ENCODE measurements around the gene NSMCE1.

Gene NSMCE1, protein sequence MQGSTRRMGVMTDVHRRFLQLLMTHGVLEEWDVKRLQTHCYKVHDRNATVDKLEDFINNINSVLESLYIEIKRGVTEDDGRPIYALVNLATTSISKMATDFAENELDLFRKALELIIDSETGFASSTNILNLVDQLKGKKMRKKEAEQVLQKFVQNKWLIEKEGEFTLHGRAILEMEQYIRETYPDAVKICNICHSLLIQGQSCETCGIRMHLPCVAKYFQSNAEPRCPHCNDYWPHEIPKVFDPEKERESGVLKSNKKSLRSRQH
- 42.9 to 58.3 reads per million in 2 experiments for total RNA-seq

- peak; percentile 91 for DNase-seq (ENCODE audit: low read depth)
Measured at GRCh38 chr16:27268376-27269299, at the start of gene NSMCE1. Gene NSMCE1, minus strand, starts transcription at chr16:27268772. Its CDS starts 11,202 bp downstream, at chr16:27257570.

- DNase-seq (ENCODE audit: low read depth): no peak
Measured at GRCh38 chr16:27317738-27318391, 49.3 kb upstream of the NSMCE1 start.

GRCh38 chr16:27317320-27317719 is 48.7 kb upstream of the NSMCE1 start:
- no peak for DNase-seq (ENCODE audit: low read depth)

- DNase-seq (ENCODE audit: low read depth): no peak
Measured at GRCh38 chr16:27316038-27316680, 47.6 kb upstream of the NSMCE1 start.

GRCh38 chr16:27315333-27316037 is 46.9 kb upstream of the NSMCE1 start:
- no peak for DNase-seq (ENCODE audit: low read depth)

GRCh38 chr16:27314986-27315332 is 46.4 kb upstream of the NSMCE1 start:
- no peak for DNase-seq (ENCODE audit: low read depth)

- DNase-seq (ENCODE audit: low read depth): no peak
Measured at GRCh38 chr16:27314161-27314723, 45.7 kb upstream of the NSMCE1 start.

DNA sequence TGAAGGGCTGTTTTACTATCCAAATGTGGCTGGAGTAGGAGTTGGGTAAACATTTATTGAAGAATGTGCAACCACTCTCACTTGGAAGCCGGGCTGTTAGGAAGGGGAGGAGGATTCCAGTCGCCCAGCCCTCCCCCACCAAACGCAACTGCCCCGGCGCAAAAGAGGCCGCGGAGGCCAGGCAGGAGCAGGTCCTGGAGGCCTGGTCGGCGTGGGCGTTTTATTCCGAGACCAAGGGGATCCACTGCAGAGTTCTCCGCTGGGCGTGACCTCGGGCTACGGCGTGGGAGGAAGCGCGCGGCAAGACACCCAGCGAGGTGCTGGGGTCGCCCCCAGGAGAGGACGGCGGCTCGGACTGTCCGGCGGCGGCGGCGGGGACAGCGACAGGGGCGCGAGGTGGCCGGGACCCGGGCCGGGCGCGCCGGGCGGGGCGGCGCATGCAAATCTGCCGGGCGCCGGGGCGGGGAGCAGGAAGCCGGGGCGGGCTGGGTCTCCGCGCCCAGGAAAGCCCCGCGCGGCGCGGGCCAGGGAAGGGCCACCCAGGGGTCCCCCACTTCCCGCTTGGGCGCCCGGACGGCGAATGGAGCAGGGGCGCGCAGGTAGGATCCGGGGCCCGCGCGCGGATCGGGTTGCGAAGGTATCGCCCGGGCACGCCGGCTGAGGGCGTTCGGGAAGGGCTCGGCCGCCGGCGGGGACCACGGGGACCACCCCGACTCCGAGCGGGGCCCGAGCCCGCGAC is 45.0 kb upstream of the NSMCE1 start, which contains the start of gene IL4R:
TSS of gene IL4R (plus strand) at position 553 of the 739 bp plus-strand sequence. CDS start 26,230 bp downstream, outside the sequence.
- DNase-seq (ENCODE audit: low read depth): peak; percentile 41

DNA sequence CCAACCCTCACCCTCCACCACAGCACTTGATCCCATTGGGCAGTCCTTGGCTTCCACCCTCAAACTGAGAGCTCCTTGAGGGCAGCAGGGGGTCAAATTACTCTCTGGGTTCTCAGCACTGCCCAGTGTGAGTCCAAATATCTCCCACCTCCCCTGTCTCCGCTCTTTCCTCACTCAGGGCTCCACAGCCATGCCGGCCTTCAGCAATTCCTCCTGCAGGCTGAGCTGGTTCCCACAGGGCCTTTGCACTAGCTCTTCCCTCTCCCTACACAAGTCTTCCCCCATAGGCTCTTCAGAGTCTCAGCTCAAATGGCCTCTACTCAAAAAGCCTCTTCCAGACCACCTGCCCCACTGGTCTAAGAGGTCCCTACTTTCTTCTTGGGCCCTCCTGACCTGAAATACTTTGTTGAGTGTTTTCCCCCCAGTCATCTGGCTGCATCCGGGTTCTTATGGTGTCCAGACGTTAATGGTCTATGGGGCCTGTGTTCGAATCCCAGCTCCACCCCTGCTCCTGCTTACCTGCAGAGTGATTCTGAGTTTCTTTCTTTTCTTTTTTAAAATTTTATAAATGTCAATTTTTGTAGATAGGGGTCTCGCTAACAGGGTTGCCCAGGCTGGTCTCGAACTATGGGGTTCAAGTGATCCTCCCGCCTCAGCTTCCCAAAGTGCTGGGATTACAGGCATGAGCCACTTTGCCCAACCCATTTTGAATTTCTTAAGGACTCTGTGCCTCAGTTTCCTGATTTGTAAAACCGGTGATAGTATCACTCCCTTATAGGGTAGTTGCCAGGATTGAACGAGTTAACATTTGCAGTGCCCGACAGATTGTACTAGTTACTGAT is 44.2 kb upstream of the NSMCE1 start:
- no peak for DNase-seq (ENCODE audit: low read depth)

DNA sequence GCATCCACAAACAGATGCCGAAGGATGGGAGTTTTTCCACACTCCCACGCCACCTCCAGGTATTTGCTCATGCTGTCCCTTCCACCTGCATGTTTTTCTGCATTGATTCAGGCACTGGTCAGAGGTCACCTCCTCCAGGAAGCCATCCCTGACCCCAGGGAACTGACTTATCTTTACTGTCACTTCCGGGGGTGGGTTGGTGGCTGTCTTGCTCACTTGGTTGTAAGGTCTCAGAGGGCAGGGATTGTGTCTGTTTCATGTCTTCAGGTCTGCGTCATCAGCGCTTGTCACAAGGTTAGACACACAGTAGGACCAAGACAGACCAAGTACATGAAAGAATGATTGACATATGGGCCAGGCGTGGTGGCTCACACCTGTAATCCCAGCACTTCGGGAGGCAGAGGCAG is 43.3 kb upstream of the NSMCE1 start:
- DNase-seq (ENCODE audit: low read depth): no peak

GRCh38 chr16:27311448-27311830 is 42.9 kb upstream of the NSMCE1 start:
- no peak for DNase-seq (ENCODE audit: low read depth)

DNA sequence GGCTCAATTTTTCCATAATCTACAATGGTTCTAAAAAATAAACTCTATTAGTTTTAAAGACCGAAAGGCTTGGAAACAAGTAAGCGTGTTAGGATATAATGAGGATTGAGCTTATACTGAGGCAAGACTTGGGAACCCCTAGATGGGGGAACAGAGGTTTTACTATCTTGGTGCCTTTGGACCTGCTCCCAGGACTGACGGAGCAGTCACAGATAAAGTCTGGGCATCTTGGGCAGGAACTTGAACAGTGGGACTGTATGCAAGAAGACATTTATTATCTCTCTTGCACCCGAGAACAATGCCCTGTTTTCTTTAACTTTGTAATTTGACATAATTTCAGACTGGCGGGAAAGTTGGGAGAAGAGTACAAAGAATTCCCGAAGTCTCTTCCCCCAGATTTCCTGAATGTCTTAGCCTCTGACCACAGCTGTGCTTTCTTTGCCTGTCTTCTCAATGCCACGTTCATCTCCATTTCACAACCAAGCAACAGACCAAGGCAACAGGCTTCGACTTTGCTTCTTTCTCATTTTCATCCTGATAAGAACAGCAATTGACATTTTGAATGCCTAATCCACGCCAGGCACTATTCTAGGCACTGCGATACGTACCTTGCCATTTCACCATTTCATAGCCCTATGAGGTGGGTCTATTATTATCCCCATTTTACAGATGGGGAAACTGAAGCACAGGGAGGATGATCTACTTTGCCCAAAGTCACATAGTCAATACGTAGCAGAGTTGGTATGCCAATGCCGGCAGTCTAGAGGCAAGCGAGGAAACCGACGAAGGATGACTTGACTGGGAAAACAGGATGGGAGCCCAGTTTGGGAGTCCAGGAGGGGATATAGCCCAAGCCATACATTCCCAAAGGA is 42.2 kb upstream of the NSMCE1 start:
- no peak for DNase-seq (ENCODE audit: low read depth)

DNA sequence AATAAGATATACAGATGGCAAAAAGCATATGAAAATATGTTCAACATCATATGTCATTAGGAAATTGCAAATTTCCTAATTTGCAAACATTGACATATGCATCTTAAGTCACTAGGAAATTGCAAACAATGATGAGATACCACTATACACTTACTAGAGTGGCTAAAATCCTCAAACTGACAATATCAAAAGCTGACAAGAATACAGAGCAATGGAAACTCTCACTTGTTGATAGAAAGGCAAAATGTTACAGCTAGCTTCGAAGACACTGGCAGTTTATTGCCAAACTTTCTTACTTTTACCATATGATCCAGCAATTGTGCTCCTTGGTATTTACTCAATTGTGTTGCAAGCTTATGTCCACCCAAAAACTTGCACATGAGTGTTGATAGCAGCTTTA is 40.2 kb upstream of the NSMCE1 start:
- no peak for DNase-seq (ENCODE audit: low read depth)

- DNase-seq (ENCODE audit: low read depth): no peak
Measured at GRCh38 chr16:27305839-27306442, 37.4 kb upstream of the NSMCE1 start.

GRCh38 chr16:27304881-27305745 is 36.5 kb upstream of the NSMCE1 start:
- no peak for DNase-seq (ENCODE audit: low read depth)

- DNase-seq (ENCODE audit: low read depth): no peak
Measured at GRCh38 chr16:27304102-27304501, 35.5 kb upstream of the NSMCE1 start.
